SK-N-MC (cell line): ENCODE results near the gene C2orf69.

Experiments used
- DNase-seq: peaks from one replicate; pipeline ENCODE4 v3.0.0-alpha.2; 2011; ENCODE audit warnings: low read depth, low spot score
- H3K27ac ChIP-seq: fragments of 200-600 bp; sonication (generic); 2 replicates; pipeline ENCODE4 v1.5.1; 2016; ENCODE audit warnings: mixed run types
- H3K36me3 ChIP-seq: fragments of 200-600 bp; sonication (generic); 2 replicates; pipeline ENCODE4 v1.6.1; 2017; ENCODE audit warnings: antibody characterized with exemption, low read length, mixed read lengths; ENCODE audit not compliant: insufficient read depth
- H3K4me3 ChIP-seq: fragments of 200-600 bp; sonication (generic); 2 replicates; pipeline ENCODE4 v1.5.1; 2016
- H3K9ac ChIP-seq: fragments of 200-600 bp; sonication (generic); 2 replicates; pipeline ENCODE4 v1.8.0; 2017; ENCODE audit warnings: mixed run types, mixed read lengths; ENCODE audit not compliant: insufficient read length
- H3K9me3 ChIP-seq: fragments of 200-600 bp; sonication (generic); 2 replicates; pipeline ENCODE4 v1.6.1; 2017; ENCODE audit warnings: low read depth, mild to moderate bottlenecking, antibody characterized with exemption, low read length, moderate library complexity, mixed read lengths
- EZH2 ChIP-seq: fragments of 200-600 bp; sonication (generic); IDR thresholded peaks from one replicate; pipeline ENCODE4 v1.6.1; 2017; ENCODE audit warnings: antibody characterized with exemption
- FOXP2 ChIP-seq: optimal IDR thresholded peaks from 2 replicates; pipeline ENCODE3; 2011; ENCODE audit warnings: mild to moderate bottlenecking, moderate library complexity; ENCODE audit not compliant: insufficient read depth; ENCODE audit errors: extremely low read length, control extremely low read depth
- POLR2AphosphoS5 ChIP-seq: IDR thresholded peaks from 2 replicates; pipeline ENCODE4 v1.6.1; 2012; ENCODE audit warnings: mild to moderate bottlenecking, low read depth, low read length, borderline replicate concordance

C2orf69 gene

DNA sequence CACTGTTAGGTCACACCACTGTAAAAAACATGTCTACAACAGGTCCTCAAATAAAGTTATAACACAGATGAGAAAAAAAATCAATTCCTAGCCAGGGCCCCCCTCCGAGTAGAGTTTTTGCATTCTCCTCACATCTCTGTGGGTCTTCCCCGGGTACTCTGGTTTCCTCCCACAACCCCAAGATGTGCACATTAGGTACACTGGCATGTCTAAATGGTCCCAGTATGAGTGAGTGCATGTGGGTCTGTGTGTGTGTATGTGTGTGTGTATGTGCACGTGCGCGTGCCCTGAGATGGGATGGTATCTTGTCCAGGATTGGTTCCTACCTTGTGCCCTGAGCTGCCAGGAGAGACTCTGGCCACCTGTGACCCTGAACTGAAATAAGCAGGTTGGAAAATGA, 39.3 kb downstream of the C2orf69 start:
- no peak overlapping the region for H3K4me3 ChIP-seq
- DNase-seq = no peak
- no peaks in the 10 kb centered on the region for H3K9me3 ChIP-seq
- no peak overlapping the region for H3K27ac ChIP-seq
- no peak overlapping the region for H3K9ac ChIP-seq
- peaks cover 26% of the 10 kb centered on the region for H3K36me3 ChIP-seq
- TF ChIP-seq EZH2 (no peak), POLR2AphosphoS5 (no peak), FOXP2 (no peak)

DNA sequence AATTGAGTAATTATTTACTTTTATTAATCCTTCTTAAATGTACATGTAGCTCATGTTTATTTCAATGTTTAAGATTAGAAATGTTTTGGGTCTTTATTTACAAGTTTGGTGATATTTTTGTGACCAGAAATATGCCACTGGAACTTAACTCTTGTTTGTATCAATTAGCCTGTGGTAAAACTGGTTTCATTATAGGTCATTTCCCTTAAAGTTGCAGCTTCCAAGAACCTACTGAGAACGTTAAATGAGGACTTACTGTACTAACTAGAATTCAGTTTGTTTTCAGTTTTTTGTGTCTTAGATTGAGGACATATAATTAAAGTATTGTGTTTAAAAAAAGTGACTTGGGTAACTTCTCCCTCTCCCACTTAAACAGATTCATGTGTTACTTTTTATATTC, 39.9 kb downstream of the C2orf69 start:
- Histone ChIP-seq H3K36me3 (peaks cover 21% of the 10 kb centered on the region), H3K9me3 (no peaks in the 10 kb centered on the region), H3K4me3 (no peak overlapping the region), H3K9ac (no peak overlapping the region), H3K27ac (no peak overlapping the region)
- TF ChIP-seq FOXP2 (no peak), EZH2 (no peak), POLR2AphosphoS5 (no peak)
- DNase-seq = no peak

DNA sequence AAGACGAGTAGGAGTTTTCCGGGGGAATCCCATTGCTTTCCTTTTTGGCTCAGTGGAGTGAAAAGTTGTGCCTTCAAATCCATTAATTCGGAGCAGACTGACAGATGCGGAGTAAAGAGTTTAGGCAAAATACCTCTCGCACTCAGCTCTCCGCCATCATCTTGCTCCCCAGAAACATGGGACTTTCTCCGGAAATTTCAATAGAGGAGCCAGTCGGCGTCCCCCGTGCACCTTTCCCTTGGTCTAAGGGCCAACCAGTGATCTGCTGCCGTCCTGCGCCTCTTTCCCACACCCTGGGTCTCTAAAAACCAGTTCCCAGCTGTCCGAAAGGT, 43.9 kb downstream of the C2orf69 start:
- no peaks in the 10 kb centered on the region for H3K9me3 ChIP-seq
- peak overlapping the region; percentile 95 for H3K4me3 ChIP-seq
- H3K27ac ChIP-seq = peak overlapping the region; percentile 79; the same call in 1 of the 2 replicates
- no peak for DNase-seq
- TF ChIP-seq POLR2AphosphoS5 = no peak
- no peak for TF ChIP-seq FOXP2
- TF ChIP-seq EZH2 = no peak
- H3K36me3 ChIP-seq = peaks cover 26% of the 10 kb centered on the region
- H3K9ac ChIP-seq = peak overlapping the region; percentile 91

DNA sequence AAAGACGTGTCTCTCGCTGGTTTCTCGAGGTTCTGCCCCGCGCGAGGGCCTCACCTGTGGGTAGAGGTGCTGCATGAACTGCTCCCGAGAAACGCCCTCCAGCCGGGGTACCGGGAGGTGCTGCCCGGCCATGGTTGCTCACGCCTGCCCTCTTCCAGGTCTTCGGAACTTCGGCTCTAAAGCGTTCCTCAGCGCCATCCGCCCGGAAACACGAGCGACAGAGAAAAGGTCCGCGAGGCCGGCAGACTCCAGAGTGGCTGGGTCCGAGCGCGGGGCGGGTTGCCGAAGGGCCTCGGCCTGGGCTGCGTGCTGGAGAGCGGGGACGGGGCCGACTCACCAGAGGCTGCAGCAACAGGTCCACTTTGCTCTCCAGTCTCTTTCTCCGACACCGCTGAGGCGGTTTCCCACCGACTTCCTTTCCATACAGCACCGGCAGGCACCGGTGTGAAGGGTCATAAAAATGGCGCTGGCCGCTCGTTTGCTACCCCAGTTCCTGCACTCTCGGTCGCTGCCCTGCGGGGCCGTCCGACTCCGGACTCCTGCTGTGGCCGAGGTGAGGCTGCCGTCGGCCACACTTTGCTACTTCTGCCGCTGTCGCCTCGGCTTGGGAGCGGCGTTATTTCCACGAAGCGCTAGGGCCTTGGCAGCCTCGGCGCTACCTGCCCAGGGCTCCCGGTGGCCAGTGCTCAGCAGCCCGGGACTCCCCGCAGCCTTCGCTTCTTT, 44.4 kb downstream of the C2orf69 start, which contains the start of the genes MAIP1 and TYW5:
TSS of gene MAIP1 (plus strand) at position 244 of the 723 bp plus-strand sequence. CDS start at position 461, 217 bp downstream.
TSS of gene TYW5 (minus strand) at position 153 of the 723 bp plus-strand sequence. CDS start at position 132, 21 bp downstream.
- TF ChIP-seq EZH2 = no peak
- TF ChIP-seq POLR2AphosphoS5 = peak; percentile 88
- TF ChIP-seq FOXP2 = peak; percentile 22
- peaks cover 28% of the 10 kb centered on the region for H3K36me3 ChIP-seq
- no peak for DNase-seq
- H3K9ac ChIP-seq = peak within 1 kb of the TSS; percentile 91
- H3K4me3 ChIP-seq = peak within 1 kb of the TSS; percentile 95
- H3K27ac ChIP-seq = peak within 1 kb of the TSS; percentile 79
- H3K9me3 ChIP-seq = no peaks in the 10 kb centered on the region

DNA sequence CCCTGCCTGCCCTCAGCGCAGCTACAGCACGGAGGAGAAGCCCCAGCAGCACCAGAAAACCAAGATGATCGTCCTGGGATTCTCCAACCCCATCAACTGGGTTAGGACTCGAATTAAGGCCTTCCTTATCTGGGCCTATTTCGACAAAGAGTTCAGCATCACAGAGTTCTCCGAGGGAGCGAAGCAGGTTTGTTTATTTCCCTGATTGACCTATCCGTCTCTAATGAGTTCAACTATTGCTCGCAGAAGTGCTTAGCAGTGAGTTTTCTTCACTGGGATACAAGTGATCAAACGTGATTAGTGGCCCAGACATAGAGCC, 44.9 kb downstream of the C2orf69 start:
- no peak overlapping the region; the same call in 1 of the 2 replicates for H3K27ac ChIP-seq
- no peak for DNase-seq
- H3K36me3 ChIP-seq = peaks cover 30% of the 10 kb centered on the region
- no peaks in the 10 kb centered on the region for H3K9me3 ChIP-seq
- H3K4me3 ChIP-seq = peak overlapping the region; percentile 95
- H3K9ac ChIP-seq = peak overlapping the region; percentile 91
- TF ChIP-seq EZH2 (no peak), FOXP2 (no peak), POLR2AphosphoS5 (no peak)

DNA sequence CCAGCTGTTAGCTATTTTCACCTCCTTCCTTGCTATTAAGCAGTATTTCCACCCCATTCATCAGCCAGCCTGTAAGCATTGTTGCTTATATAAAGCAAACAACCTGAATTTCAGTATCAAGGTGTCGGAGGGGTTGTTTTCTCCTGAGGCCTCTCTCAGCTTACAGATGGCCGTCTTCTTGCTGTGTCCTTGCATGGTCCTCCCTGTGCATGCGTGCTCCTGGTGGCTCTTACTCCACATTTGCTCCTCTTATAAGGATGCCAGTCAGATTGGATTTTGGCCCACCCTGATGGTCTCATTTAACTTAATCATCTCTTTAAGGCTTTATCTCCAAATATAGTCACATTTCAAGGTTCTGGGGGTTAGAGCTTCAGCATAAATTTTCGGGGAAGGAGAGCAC, 46.9 kb downstream of the C2orf69 start:
- Histone ChIP-seq H3K9ac (no peak overlapping the region), H3K27ac (no peak overlapping the region), H3K4me3 (no peak overlapping the region), H3K36me3 (peaks cover 48% of the 10 kb centered on the region), H3K9me3 (no peaks in the 10 kb centered on the region)
- TF ChIP-seq POLR2AphosphoS5 (no peak), EZH2 (no peak), FOXP2 (no peak)
- no peak for DNase-seq

DNA sequence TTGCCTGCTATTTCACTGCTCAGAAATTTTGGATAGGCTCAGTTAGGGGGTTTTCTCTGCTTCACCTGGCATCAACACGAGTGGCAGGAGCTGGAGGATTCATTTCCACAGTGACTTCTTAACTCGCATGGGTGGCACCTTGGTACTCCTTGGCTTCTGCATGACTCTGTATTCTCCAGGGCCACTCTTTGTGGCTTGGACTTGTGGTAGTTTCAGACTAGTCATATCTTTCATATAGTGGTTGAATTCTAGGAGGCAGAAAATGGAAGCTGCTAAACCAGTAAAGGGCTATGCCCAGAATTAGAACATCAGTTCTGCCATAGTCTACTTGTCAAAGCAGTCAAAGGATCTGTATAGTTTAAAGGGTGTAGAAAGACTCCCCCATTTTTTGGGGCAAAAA, 51.1 kb downstream of the C2orf69 start:
- no peak overlapping the region for H3K9ac ChIP-seq
- H3K36me3 ChIP-seq = peaks cover 79% of the 10 kb centered on the region
- no peak overlapping the region for H3K4me3 ChIP-seq
- no peak overlapping the region for H3K27ac ChIP-seq
- DNase-seq = no peak
- H3K9me3 ChIP-seq = no peaks in the 10 kb centered on the region
- TF ChIP-seq EZH2 = no peak
- TF ChIP-seq POLR2AphosphoS5 = no peak
- no peak for TF ChIP-seq FOXP2

DNA sequence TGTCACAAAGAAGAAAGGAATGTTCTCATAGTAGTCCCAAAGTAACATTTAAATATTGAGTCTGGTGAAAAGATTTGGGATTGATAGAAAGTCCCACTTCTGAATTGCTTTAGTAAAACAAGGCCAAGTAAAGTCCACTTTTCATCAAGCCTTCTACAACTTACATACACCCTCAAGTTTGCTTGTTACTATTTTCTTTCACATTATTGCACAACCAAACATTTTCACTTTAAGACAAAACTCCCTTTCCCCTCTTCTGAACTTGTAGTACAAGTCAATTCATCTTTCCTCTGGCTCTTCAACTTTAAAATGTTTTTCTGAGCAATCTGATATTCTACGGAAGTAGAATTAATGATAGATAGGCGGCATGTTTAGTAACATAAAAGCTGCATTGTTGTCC, 55.3 kb downstream of the C2orf69 start:
- no peak overlapping the region for H3K4me3 ChIP-seq
- H3K36me3 ChIP-seq = peaks cover 54% of the 10 kb centered on the region
- H3K9me3 ChIP-seq = no peaks in the 10 kb centered on the region
- TF ChIP-seq EZH2 (no peak), POLR2AphosphoS5 (no peak), FOXP2 (no peak)
- H3K9ac ChIP-seq = no peak overlapping the region
- DNase-seq = no peak
- no peak overlapping the region for H3K27ac ChIP-seq
